ENCODE results near the gene ALB. TPM values are rescaled to one million over a fixed set of nuclear protein-coding genes. Genes with fewer than 3 reads are reported as not detected.

ALB gene
- total RNA-seq, 1 donor from 2014 or later, result 11.6 TPM

GRCh38 chr4:73451404-73451803 is 47.3 kb downstream of the ALB start:
- no peak for TF ChIP-seq CTCF (IDR thresholded peaks at IDR 0.05; ENCODE audit: unreplicated experiment)
- no peak for DNase-seq (ENCODE audit: low spot score, unreplicated experiment)
- Mint-ChIP-seq H3K36me3 (ENCODE audit: insufficient read depth) (peaks cover under 1% of the 10 kb centered on the region), H3K9me3 (ENCODE audit: low read depth) (peaks cover 3% of the 10 kb centered on the region), H3K27ac (no peak overlapping the region), H3K4me3 (ENCODE audit: low read depth) (no peak overlapping the region), H3K27me3 (no peaks in the 10 kb centered on the region), H3K4me1 (ENCODE audit: low read depth) (peaks cover 27% of the 10 kb centered on the region)

GRCh38 chr4:73451981-73452747 is 48.1 kb downstream of the ALB start:
- TF ChIP-seq CTCF (IDR thresholded peaks at IDR 0.05; ENCODE audit: unreplicated experiment), result no peak
- DNase-seq (ENCODE audit: low spot score, unreplicated experiment), result no peak
- H3K4me3 Mint-ChIP-seq (ENCODE audit: low read depth), result no peak overlapping the region
- no peak overlapping the region for H3K27ac Mint-ChIP-seq
- H3K4me1 Mint-ChIP-seq (ENCODE audit: low read depth), result peaks cover 25% of the 10 kb centered on the region
- no peaks in the 10 kb centered on the region for H3K27me3 Mint-ChIP-seq
- peaks cover 1% of the 10 kb centered on the region for H3K36me3 Mint-ChIP-seq (ENCODE audit: insufficient read depth)
- H3K9me3 Mint-ChIP-seq (ENCODE audit: low read depth), result peaks cover 4% of the 10 kb centered on the region

- Mint-ChIP-seq H3K27me3 (no peaks in the 10 kb centered on the region), H3K4me3 (ENCODE audit: low read depth) (no peak overlapping the region), H3K27ac (no peak overlapping the region), H3K4me1 (ENCODE audit: low read depth) (peaks cover 27% of the 10 kb centered on the region), H3K36me3 (ENCODE audit: insufficient read depth) (peaks cover 3% of the 10 kb centered on the region), H3K9me3 (ENCODE audit: low read depth) (peaks cover 9% of the 10 kb centered on the region)
- DNase-seq (ENCODE audit: low spot score, unreplicated experiment), result no peak
- TF ChIP-seq CTCF (IDR thresholded peaks at IDR 0.05; ENCODE audit: unreplicated experiment), result no peak
Measured at GRCh38 chr4:73452953-73453700, 49.0 kb downstream of the ALB start.

- no peak for TF ChIP-seq CTCF (IDR thresholded peaks at IDR 0.05; ENCODE audit: unreplicated experiment)
- Mint-ChIP-seq H3K36me3 (ENCODE audit: insufficient read depth) (peaks cover 3% of the 10 kb centered on the region), H3K27me3 (no peaks in the 10 kb centered on the region), H3K4me1 (ENCODE audit: low read depth) (peaks cover 27% of the 10 kb centered on the region), H3K4me3 (ENCODE audit: low read depth) (no peak overlapping the region), H3K27ac (no peak overlapping the region), H3K9me3 (ENCODE audit: low read depth) (peaks cover 13% of the 10 kb centered on the region)
- DNase-seq (ENCODE audit: low spot score, unreplicated experiment), result no peak
Measured at GRCh38 chr4:73453701-73454005, 49.6 kb downstream of the ALB start.

- Mint-ChIP-seq H3K27me3 (no peaks in the 10 kb centered on the region), H3K4me3 (ENCODE audit: low read depth) (no peak overlapping the region), H3K36me3 (ENCODE audit: insufficient read depth) (peaks cover 3% of the 10 kb centered on the region), H3K4me1 (ENCODE audit: low read depth) (peaks cover 23% of the 10 kb centered on the region), H3K9me3 (ENCODE audit: low read depth) (peaks cover 17% of the 10 kb centered on the region), H3K27ac (no peak overlapping the region)
- TF ChIP-seq CTCF (IDR thresholded peaks at IDR 0.05; ENCODE audit: unreplicated experiment), result no peak
- DNase-seq (ENCODE audit: low spot score, unreplicated experiment), result no peak
Measured at GRCh38 chr4:73454920-73455319, 50.8 kb downstream of the ALB start.

Data from progenitor cell of endocrine pancreas (in vitro differentiated cells).